GM12872 (cell line): ENCODE results near the gene EYA4.

ENCODE experiments used
- CTCF ChIP-seq: IDR thresholded peaks from 3 replicates; pipeline ENCODE4 v1.5.1; 2011; ENCODE audit warnings: low read depth, mild to moderate bottlenecking, low read length, moderate library complexity; ENCODE audit not compliant: insufficient read depth

Gene EYA4

GRCh38 chr6:133301835-133302234, 60.7 kb downstream of the EYA4 start:
- TF ChIP-seq CTCF: no peak

GRCh38 chr6:133306931-133307330, 65.8 kb downstream of the EYA4 start:
- TF ChIP-seq CTCF: no peak

GRCh38 chr6:133309579-133309978, 68.4 kb downstream of the EYA4 start:
- TF ChIP-seq CTCF: no peak

- no peak for TF ChIP-seq CTCF
Measured at GRCh38 chr6:133312006-133312405, 70.8 kb downstream of the EYA4 start.

- TF ChIP-seq CTCF: no peak
Measured at GRCh38 chr6:133313068-133313467, 71.9 kb downstream of the EYA4 start.

- TF ChIP-seq CTCF: no peak
Measured at GRCh38 chr6:133314947-133315346, 73.8 kb downstream of the EYA4 start.

GRCh38 chr6:133315811-133316210, 74.7 kb downstream of the EYA4 start:
- TF ChIP-seq CTCF: no peak

GRCh38 chr6:133317704-133318103, 76.5 kb downstream of the EYA4 start:
- no peak for TF ChIP-seq CTCF
